Measurements from ENCODE around the gene TAS1R1. TPM values are rescaled to one million over a fixed set of nuclear protein-coding genes. Genes with fewer than 3 reads are reported as not detected.

Gene TAS1R1
- total RNA-seq, 1 experiment from 2014 or later: not detected

DNA sequence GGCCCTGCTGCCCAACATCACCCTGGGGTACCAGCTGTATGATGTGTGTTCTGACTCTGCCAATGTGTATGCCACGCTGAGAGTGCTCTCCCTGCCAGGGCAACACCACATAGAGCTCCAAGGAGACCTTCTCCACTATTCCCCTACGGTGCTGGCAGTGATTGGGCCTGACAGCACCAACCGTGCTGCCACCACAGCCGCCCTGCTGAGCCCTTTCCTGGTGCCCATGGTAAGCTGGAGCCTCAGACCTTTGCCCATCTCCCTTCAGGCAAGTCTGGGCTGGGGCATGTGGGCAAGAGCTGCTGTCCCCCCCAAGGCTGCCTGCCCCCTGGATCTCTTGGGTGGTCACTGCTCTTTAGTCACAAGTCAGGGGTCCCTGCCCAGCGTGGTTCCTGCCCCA is 15.9 kb downstream of the TAS1R1 start:
- Histone ChIP-seq H3K4me3 (ENCODE audit: low read depth in 2 of 2, low read length in 2 of 2) (no peak overlapping the region), H3K27me3 (ENCODE audit: control insufficient read depth, insufficient read depth, low read length) (no peaks in the 10 kb centered on the region), H3K4me1 (ENCODE audit: control insufficient read depth, insufficient read depth, low read length) (no peaks in the 10 kb centered on the region), H3K27ac (ENCODE audit: low read length) (no peak overlapping the region), H3K9me3 (ENCODE audit: control insufficient read depth, insufficient read depth, low read depth, low read length) (0 out of 2 replicates have a peak, but pooled peaks cover 4% of the 10 kb centered on the region), H3K36me3 (ENCODE audit: control insufficient read depth, insufficient read depth, low read length) (no peaks in the 10 kb centered on the region)
- POLR2A ChIA-PET: no interaction called here
- CTCF ChIA-PET: no interaction called here
- no peak for DNase-seq (ENCODE audit: low read depth, low spot score)
- in situ Hi-C loops (cut with HindIII; ENCODE audit: low pct_unique_long_range_greater_than_20kb, low sequenced_read_pairs) (no loop called here), intact Hi-C loops (cut with micrococcal nuclease; ENCODE audit: unreplicated experiment) (no loop called here)
- TF ChIP-seq, protein P1, sequence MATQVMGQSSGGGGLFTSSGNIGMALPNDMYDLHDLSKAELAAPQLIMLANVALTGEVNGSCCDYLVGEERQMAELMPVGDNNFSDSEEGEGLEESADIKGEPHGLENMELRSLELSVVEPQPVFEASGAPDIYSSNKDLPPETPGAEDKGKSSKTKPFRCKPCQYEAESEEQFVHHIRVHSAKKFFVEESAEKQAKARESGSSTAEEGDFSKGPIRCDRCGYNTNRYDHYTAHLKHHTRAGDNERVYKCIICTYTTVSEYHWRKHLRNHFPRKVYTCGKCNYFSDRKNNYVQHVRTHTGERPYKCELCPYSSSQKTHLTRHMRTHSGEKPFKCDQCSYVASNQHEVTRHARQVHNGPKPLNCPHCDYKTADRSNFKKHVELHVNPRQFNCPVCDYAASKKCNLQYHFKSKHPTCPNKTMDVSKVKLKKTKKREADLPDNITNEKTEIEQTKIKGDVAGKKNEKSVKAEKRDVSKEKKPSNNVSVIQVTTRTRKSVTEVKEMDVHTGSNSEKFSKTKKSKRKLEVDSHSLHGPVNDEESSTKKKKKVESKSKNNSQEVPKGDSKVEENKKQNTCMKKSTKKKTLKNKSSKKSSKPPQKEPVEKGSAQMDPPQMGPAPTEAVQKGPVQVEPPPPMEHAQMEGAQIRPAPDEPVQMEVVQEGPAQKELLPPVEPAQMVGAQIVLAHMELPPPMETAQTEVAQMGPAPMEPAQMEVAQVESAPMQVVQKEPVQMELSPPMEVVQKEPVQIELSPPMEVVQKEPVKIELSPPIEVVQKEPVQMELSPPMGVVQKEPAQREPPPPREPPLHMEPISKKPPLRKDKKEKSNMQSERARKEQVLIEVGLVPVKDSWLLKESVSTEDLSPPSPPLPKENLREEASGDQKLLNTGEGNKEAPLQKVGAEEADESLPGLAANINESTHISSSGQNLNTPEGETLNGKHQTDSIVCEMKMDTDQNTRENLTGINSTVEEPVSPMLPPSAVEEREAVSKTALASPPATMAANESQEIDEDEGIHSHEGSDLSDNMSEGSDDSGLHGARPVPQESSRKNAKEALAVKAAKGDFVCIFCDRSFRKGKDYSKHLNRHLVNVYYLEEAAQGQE (IDR thresholded peaks at IDR 0.05; ENCODE audit: insufficient read depth in 1 of 2, low read depth in 2 of 2, low read length in 1 of 2): no peak
- TF ChIP-seq, protein P2, sequence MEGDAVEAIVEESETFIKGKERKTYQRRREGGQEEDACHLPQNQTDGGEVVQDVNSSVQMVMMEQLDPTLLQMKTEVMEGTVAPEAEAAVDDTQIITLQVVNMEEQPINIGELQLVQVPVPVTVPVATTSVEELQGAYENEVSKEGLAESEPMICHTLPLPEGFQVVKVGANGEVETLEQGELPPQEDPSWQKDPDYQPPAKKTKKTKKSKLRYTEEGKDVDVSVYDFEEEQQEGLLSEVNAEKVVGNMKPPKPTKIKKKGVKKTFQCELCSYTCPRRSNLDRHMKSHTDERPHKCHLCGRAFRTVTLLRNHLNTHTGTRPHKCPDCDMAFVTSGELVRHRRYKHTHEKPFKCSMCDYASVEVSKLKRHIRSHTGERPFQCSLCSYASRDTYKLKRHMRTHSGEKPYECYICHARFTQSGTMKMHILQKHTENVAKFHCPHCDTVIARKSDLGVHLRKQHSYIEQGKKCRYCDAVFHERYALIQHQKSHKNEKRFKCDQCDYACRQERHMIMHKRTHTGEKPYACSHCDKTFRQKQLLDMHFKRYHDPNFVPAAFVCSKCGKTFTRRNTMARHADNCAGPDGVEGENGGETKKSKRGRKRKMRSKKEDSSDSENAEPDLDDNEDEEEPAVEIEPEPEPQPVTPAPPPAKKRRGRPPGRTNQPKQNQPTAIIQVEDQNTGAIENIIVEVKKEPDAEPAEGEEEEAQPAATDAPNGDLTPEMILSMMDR (IDR thresholded peaks at IDR 0.05): no peak
- no peak for TF ChIP-seq POLR2AphosphoS5 (IDR thresholded peaks at IDR 0.05; ENCODE audit: low read depth, low read length)
- no peak for TF ChIP-seq SIN3A (IDR thresholded peaks at IDR 0.05; ENCODE audit: borderline replicate concordance, insufficient read depth, low read depth, low read length)
- TF ChIP-seq TCF7L2 (IDR thresholded peaks at IDR 0.05; ENCODE audit: low read depth, low read length): no peak
- BruUV-seq (replicated peaks): no TSS peak
- ATAC-seq: no peak

DNA sequence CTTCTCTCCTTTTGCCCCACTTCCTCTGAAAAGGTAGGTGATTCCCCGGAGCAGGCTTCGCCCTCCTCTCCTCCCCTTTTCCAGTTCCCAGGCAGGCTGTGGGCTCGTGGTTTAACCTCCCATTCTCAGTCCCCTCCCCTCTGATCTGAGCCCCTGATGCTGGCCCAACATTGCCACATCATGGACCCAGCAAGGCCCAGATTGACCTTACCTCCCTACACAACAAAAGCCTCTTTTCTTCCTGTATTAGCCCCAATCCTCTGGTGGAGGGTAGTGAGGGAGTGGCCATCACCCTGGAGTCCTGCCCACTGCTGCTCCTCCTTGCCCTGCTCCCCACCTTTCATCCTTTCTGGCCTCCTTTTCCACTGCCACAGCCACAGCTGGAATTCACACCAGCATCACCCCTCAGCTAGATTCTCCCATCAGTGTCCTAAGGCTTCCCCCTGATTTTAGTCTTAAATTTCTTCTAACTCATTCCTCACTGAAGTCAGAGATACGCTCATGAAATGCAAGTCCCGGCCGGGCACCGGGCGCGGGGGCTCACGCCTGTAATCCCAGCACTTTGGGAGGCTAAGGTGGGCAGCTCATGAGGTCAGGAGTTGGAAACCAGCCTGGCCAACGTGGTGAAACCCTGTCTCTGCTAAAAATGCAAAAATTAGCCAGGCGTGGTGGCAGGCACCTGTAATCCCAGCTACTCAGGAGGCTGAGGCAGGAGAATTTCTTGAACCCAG is 17.7 kb downstream of the TAS1R1 start:
- 0 out of 2 replicates have a peak, but pooled peaks cover 4% of the 10 kb centered on the region for H3K9me3 ChIP-seq (ENCODE audit: control insufficient read depth, insufficient read depth, low read depth, low read length)
- POLR2A ChIA-PET: no interaction called here
- no peaks in the 10 kb centered on the region for H3K27me3 ChIP-seq (ENCODE audit: control insufficient read depth, insufficient read depth, low read length)
- no peak overlapping the region for H3K27ac ChIP-seq (ENCODE audit: low read length)
- H3K4me3 ChIP-seq (ENCODE audit: low read depth in 2 of 2, low read length in 2 of 2): no peak overlapping the region
- H3K4me1 ChIP-seq (ENCODE audit: control insufficient read depth, insufficient read depth, low read length): no peaks in the 10 kb centered on the region
- no peak for ATAC-seq
- H3K36me3 ChIP-seq (ENCODE audit: control insufficient read depth, insufficient read depth, low read length): no peaks in the 10 kb centered on the region
- BruUV-seq (replicated peaks): no TSS peak
- CTCF ChIA-PET: no interaction called here
- in situ Hi-C loops (cut with HindIII; ENCODE audit: low pct_unique_long_range_greater_than_20kb, low sequenced_read_pairs): no loop called here
- intact Hi-C loops (cut with micrococcal nuclease; ENCODE audit: unreplicated experiment): no loop called here
- TF ChIP-seq POLR2AphosphoS5 (IDR thresholded peaks at IDR 0.05; ENCODE audit: low read depth, low read length) (no peak), SIN3A (IDR thresholded peaks at IDR 0.05; ENCODE audit: borderline replicate concordance, insufficient read depth, low read depth, low read length) (no peak), TCF7L2 (IDR thresholded peaks at IDR 0.05; ENCODE audit: low read depth, low read length) (no peak)
- TF ChIP-seq, protein P1 (IDR thresholded peaks at IDR 0.05; ENCODE audit: insufficient read depth in 1 of 2, low read depth in 2 of 2, low read length in 1 of 2): no peak
- TF ChIP-seq, protein P2 (IDR thresholded peaks at IDR 0.05): no peak
- no peak for DNase-seq (ENCODE audit: low read depth, low spot score)

Data from Panc1 (cell line).